Stimulated activated CD8-positive, alpha-beta memory T cell treated with anti-CD3 and anti-CD28 coated beads, Interleukin-2, amount 100 ng/mL, for 1 hour (primary cell): Measurements from ENCODE around the gene TRANK1.
"Not testable (repeated sequence)": the region's sequence is repeated elsewhere in the genome, so short reads cannot be mapped to it uniquely, and the experiment has no call there.

Experiments used
- DNase-seq, 2 donors: peaks; one replicate each; pipeline ENCODE4 v3.0.0-alpha.2; 2020; ENCODE audit warnings: low read depth in 2 of 2

Gene TRANK1

GRCh38 chr3:36957063-36957462, 12.2 kb upstream of the TRANK1 start:
- no peak for DNase-seq

- no peak for DNase-seq
Observed at GRCh38 chr3:36956155-36956554, 11.3 kb upstream of the TRANK1 start.

DNA sequence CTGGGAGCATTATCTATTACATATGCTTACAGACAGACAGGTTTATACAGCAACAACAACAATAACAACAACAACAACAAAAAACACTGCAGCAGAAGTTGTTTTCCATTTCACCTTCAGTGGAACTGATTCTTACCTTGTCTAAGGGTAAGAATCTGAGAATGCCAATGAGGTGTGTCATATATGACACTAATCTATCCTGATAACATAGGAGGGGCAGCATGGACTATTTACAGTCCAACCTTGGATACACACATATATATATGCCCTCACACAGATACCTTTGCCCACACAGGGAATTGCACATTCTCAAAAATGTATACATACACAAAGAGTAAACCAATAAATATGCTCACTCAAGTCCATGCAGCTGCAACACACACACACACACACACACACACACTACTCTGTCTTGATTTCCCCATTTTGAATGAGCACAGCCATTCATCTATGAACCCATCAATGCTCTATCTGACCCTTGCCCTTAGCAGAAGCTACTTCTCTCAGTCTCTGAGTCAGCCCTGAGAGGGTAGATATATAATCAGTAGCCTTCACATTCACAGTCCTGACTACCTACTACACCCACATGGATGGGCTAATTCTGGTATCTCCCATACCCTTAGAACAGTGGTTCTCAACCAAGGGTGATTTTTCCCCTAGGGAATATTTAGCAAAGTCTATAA, 9.7 kb upstream of the TRANK1 start:
- no peak for DNase-seq

DNA sequence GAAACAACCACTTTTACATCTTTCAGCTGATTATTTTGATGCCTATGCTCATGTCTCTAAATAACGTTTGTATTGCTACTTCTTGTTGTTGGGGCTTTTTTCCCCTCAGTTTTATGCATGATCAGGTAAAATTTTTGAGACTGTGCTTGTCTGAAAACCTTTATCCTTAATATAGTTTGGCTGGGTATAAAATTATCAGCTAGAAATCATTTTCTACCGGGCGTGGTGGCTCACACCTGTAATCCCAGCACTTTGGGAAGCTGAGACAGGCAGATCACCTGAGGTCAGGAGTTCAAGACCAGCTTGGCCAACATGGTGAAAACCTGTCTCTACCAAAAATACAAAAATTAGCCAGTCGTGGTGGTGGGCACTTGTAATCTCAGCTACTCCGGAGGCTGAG, 3.0 kb upstream of the TRANK1 start:
- not testable (repeated sequence) for DNase-seq

- no peak for DNase-seq
Observed at GRCh38 chr3:36945333-36945980, 603 bp upstream of the TRANK1 start.

GRCh38 chr3:36944012-36944640, 728 bp downstream of the TRANK1 start:
- DNase-seq: peak; percentile 4 to 5

GRCh38 chr3:36943601-36944000, 1.3 kb downstream of the TRANK1 start:
- no peak for DNase-seq

DNA sequence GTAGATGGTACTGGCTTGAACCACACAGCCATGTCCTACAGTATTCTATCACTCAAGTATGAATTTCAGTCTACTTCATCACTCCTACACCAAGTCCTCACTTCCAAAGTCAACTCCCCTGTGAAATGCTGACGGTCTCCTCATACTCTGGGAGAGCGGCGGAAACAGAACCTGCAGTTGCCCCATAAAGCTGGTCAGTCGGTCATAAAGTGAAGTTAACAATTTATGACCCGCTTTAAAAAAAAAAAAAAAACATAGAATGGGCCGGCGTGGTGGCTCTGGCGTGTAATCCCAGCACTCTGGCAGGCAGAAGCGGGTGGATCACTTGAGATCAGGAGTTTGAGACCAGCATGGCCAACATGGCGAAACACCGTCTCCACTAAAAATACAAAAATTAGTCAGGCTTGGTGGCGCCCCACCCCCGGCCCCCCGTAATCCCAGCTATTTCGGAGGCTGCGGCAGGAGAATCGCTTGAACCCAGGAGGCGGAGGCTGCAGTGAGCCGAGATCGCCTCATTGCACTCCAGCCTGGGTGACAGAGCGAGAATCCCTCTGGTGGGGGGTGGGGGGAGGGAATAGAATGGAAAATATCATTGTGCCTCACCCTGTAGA, 2.1 kb downstream of the TRANK1 start:
- no peak for DNase-seq

GRCh38 chr3:36941658-36942057, 3.2 kb downstream of the TRANK1 start:
- DNase-seq: no peak

GRCh38 chr3:36941162-36941561, 3.7 kb downstream of the TRANK1 start:
- DNase-seq: no peak

DNA sequence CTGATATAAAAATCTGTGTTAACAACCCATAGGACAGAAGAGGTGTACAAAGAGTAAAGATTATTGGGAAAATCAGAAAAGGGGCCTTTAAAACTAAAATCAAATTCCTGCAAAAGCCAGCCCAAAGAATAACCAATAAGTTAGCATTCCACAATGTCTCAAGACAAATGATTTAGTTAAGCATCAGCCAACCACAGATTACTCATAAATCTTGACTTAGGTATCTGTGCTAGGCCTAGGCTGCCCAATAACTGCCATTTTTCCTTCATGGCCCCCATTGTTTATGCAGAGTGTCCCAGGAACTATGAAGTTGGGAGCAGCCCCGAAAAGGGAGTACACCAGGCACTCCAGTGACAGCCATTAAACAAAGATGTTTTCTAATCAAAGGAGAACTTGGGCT, 7.4 kb downstream of the TRANK1 start:
- DNase-seq: no peak

- DNase-seq: no peak
Observed at GRCh38 chr3:36933540-36934296, 11.1 kb downstream of the TRANK1 start.

GRCh38 chr3:36931424-36931823, 13.4 kb downstream of the TRANK1 start:
- DNase-seq: not testable (repeated sequence)

- DNase-seq: no peak
Observed at GRCh38 chr3:36928220-36928619, 16.6 kb downstream of the TRANK1 start.

- no peak for DNase-seq
Observed at GRCh38 chr3:36926292-36926897, 18.5 kb downstream of the TRANK1 start.

DNA sequence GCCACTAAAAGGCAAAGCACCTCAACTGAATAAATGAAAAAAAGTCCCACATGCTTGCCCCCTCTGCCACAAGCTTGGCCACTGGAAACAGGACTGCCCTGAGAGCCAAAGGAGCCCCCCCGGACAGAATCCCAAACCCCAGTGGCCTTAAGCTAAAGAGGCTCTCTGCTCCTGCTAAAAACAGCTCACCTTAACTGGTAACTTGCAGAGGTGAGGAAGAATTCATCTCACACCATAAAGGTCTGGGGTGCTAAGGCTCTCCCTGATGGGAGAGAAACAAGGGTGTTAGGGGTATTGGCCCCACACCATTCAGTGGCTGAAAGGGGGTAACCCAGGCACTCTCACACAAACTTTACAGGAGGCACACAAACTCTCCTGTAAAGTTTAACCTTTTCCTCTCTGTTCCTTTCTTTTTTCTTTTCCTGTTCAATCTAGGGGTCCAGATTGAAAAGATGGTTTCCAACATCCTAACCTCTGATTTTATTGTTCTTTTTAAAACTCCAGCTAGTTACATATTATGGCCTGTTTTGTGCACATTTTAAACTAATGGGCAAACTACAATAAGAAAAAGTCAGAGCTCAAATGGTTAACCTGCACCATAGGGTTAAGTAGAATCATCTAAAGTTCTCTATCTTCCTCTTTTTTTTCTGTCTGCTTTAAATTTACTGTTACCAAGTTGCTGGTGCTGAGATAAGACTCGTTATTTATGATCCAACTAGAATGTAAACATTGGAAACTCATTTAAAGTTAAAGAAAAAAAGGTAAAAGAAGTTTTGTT, 19.9 kb downstream of the TRANK1 start:
- DNase-seq: no peak

GRCh38 chr3:36923981-36924743, 20.7 kb downstream of the TRANK1 start:
- DNase-seq: no peak

DNA sequence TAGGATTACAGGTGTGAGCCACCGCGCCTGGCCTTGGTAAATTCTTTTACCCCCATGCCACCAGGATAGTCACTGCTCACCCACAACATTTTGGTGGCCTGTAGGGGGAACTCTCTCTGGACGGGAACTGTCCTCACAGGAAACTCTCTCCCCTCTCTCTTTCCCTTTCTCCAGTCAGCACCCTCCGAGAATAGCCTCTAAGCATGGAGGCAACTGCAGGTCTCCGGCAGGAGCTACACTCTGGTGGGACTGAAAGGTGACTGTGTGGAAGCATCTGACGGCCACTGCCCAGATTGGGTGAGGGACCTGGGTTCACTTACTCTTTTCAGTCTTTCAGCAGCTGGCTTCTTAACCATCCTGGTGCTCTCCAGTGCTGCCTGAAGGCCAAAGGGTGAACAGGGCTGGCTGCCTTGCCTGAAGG, 21.3 kb downstream of the TRANK1 start:
- DNase-seq: no peak

DNA sequence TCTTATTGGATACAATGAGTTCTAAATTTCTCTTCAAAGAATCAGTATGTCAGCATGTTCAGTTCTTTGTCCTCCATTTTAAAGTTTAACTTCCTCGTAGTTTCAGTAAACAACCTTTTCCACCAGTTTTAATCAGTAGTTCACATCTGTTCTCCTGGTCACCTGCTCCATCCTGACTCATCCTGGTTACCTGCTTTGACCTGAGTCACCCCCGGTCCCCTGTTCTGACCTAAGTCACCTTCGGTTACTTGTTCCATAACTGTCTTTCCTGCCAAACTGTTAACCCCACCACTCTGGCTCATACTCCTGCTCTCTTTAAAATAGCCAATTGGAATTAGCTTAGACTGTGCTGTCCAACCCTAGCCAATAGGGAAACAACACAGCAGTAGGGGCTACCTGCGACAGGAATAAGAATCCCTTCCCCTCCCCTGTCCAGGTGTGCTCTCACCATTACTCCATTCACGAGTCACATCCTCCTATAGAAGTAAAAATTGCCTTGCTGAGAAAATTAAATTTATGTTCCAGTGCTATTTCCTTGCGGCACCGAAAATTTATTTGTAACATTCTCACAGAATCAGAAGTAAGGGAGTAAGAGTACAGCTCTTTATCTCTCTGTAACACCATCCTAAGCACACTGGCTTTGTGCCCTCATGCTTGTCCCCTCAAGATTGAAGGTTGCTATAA, 23.8 kb downstream of the TRANK1 start:
- no peak for DNase-seq
